ENCODE measurements around the gene REXO2.
A peak's percentile ranks its signal among the peaks of the same experiment; 100 is the strongest.

- peak; percentile 45 for TF ChIP-seq CTCF (IDR thresholded peaks at IDR 0.05; ENCODE audit: low read length)
- TF ChIP-seq EZH2phosphoT487 (IDR thresholded peaks at IDR 0.05; ENCODE audit: low read length): no peak
- TF ChIP-seq EZH2 (optimal IDR thresholded peaks at IDR 0.05; ENCODE audit: low read depth, low read length): no peak
These were observed 43.5 kb upstream of the REXO2 start for GRCh38 chr11:114395736-114396135.

All from MM.1S (cell line).